SK-N-SH treated with all-trans-retinoic acid at 6 μM for 48 hours (cell line): Measurements from ENCODE around the gene SLC30A10.

Experiments used
- ATAC-seq: fragments of 200-7000 bp; cut with Tn5 transposase; 3 replicates; pipeline ENCODE4 v1.9.1; 2020; ENCODE audit warnings: mild to moderate bottlenecking, moderate library complexity
- BACH2 ChIP-seq: fragments of 250-450 bp; sonication (Bioruptor Pico); IDR thresholded peaks from 2 replicates; pipeline ENCODE4 v1.9.0; 2021; ENCODE audit warnings: mild to moderate bottlenecking, borderline replicate concordance
- ESRRG ChIP-seq: fragments of 250-450 bp; sonication (Bioruptor Pico); IDR thresholded peaks from 2 replicates; pipeline ENCODE4 v1.6.1; 2021; ENCODE audit warnings: mild to moderate bottlenecking
- GLIS3 ChIP-seq: fragments of 250-450 bp; sonication (Bioruptor Pico); IDR thresholded peaks from 2 replicates; pipeline ENCODE4 v1.5.0; 2020; ENCODE audit warnings: mild to moderate bottlenecking, moderate library complexity
- ISL1 ChIP-seq: fragments of 250-450 bp; sonication (Bioruptor Pico); IDR thresholded peaks from 2 replicates; pipeline ENCODE4 v2.1.2; 2022; ENCODE audit warnings: mild to moderate bottlenecking, moderate library complexity
- OSR1 ChIP-seq: fragments of 250-450 bp; sonication (Bioruptor Pico); IDR thresholded peaks from 2 replicates; pipeline ENCODE4 v1.8.0; 2022; ENCODE audit warnings: moderate library complexity, mild to moderate bottlenecking, inconsistent platforms
- RARB ChIP-seq: fragments of 250-450 bp; sonication (Bioruptor Pico); IDR thresholded peaks from 2 replicates; pipeline ENCODE4 v1.8.0; 2021; ENCODE audit warnings: mild to moderate bottlenecking, moderate library complexity
- SNAI2 ChIP-seq: fragments of 250-450 bp; sonication (Bioruptor Pico); IDR thresholded peaks from 2 replicates; pipeline ENCODE4 v1.5.0; 2020; ENCODE audit warnings: mild to moderate bottlenecking, moderate library complexity
- TCF4 ChIP-seq: fragments of 250-450 bp; sonication (Bioruptor Pico); IDR thresholded peaks from 2 replicates; pipeline ENCODE4 v1.8.0; 2021; ENCODE audit warnings: mild to moderate bottlenecking, moderate library complexity, borderline replicate concordance
- ZC3H10 ChIP-seq: fragments of 250-450 bp; sonication (Bioruptor Pico); IDR thresholded peaks from 2 replicates; pipeline ENCODE4 v1.5.1; 2021; ENCODE audit warnings: mild to moderate bottlenecking, moderate library complexity
- ZFP3 ChIP-seq: fragments of 250-450 bp; sonication (Bioruptor Pico); IDR thresholded peaks from 2 replicates; pipeline ENCODE4 v1.5.0; 2020; ENCODE audit warnings: mild to moderate bottlenecking, moderate library complexity
- ZFP30 ChIP-seq: fragments of 450-650 bp; formaldehyde crosslinking; IDR thresholded peaks from 2 replicates; pipeline ENCODE4 v1.5.0; 2022; ENCODE audit warnings: mild to moderate bottlenecking, moderate library complexity
- ZNF565 ChIP-seq: fragments of 450-650 bp; formaldehyde crosslinking; conservative IDR thresholded peaks from 2 replicates; pipeline ENCODE4 v1.5.0; 2020; ENCODE audit warnings: low read depth, mild to moderate bottlenecking, moderate library complexity
- ZNF70 ChIP-seq: fragments of 450-650 bp; formaldehyde crosslinking; IDR thresholded peaks from 2 replicates; pipeline ENCODE4 v1.5.0; 2020; ENCODE audit warnings: mild to moderate bottlenecking, moderate library complexity
- ZNF8 ChIP-seq: fragments of 450-650 bp; formaldehyde crosslinking; IDR thresholded peaks from 2 replicates; pipeline ENCODE4 v1.5.0; 2020; ENCODE audit warnings: mild to moderate bottlenecking, moderate library complexity
- TF ChIP-seq, protein P1 (sequence below): fragments of 250-450 bp; sonication (Bioruptor Pico); IDR thresholded peaks from 2 replicates; pipeline ENCODE4 v1.5.0; 2020; ENCODE audit warnings: mild to moderate bottlenecking, moderate library complexity
- TF ChIP-seq, protein P2 (sequence below): fragments of 250-450 bp; sonication (Bioruptor Pico); IDR thresholded peaks from 2 replicates; pipeline ENCODE4 v1.5.1; 2020; ENCODE audit warnings: low read depth, mild to moderate bottlenecking, moderate library complexity
- TF ChIP-seq, protein P3 (sequence below): fragments of 250-450 bp; sonication (Bioruptor Pico); IDR thresholded peaks from 2 replicates; pipeline ENCODE4 v1.5.1; 2021; ENCODE audit warnings: mild to moderate bottlenecking, moderate library complexity
- TF ChIP-seq, protein P4 (sequence below): fragments of 250-450 bp; sonication (Bioruptor Pico); IDR thresholded peaks from 2 replicates; pipeline ENCODE4 v1.8.0; 2021; ENCODE audit warnings: low read depth, mild to moderate bottlenecking, moderate library complexity, borderline replicate concordance

The SLC30A10 gene

DNA sequence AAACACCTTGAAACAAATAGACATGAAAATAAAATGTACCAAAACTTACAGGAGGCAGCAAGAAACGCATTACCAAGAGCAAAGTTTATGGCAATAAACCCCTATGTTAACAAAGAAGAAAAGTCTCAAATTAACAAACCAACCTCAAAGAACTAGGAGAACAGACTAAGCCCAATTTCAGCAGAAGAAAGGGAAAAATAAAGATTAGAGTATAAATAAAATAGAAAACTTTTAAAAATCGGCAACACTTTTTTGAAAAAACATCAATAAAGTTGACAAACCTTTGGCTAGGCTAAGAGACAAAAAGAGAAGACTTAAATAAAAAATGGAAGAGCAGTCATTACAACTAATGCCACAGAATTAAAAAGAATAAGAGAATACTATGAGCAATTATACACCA, 42.7 kb downstream of the SLC30A10 start (continued):
- TF ChIP-seq, protein P1, sequence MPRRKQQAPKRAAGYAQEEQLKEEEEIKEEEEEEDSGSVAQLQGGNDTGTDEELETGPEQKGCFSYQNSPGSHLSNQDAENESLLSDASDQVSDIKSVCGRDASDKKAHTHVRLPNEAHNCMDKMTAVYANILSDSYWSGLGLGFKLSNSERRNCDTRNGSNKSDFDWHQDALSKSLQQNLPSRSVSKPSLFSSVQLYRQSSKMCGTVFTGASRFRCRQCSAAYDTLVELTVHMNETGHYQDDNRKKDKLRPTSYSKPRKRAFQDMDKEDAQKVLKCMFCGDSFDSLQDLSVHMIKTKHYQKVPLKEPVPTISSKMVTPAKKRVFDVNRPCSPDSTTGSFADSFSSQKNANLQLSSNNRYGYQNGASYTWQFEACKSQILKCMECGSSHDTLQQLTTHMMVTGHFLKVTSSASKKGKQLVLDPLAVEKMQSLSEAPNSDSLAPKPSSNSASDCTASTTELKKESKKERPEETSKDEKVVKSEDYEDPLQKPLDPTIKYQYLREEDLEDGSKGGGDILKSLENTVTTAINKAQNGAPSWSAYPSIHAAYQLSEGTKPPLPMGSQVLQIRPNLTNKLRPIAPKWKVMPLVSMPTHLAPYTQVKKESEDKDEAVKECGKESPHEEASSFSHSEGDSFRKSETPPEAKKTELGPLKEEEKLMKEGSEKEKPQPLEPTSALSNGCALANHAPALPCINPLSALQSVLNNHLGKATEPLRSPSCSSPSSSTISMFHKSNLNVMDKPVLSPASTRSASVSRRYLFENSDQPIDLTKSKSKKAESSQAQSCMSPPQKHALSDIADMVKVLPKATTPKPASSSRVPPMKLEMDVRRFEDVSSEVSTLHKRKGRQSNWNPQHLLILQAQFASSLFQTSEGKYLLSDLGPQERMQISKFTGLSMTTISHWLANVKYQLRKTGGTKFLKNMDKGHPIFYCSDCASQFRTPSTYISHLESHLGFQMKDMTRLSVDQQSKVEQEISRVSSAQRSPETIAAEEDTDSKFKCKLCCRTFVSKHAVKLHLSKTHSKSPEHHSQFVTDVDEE (CRISPR knock-in tag): no peak
- TF ChIP-seq, protein P2, sequence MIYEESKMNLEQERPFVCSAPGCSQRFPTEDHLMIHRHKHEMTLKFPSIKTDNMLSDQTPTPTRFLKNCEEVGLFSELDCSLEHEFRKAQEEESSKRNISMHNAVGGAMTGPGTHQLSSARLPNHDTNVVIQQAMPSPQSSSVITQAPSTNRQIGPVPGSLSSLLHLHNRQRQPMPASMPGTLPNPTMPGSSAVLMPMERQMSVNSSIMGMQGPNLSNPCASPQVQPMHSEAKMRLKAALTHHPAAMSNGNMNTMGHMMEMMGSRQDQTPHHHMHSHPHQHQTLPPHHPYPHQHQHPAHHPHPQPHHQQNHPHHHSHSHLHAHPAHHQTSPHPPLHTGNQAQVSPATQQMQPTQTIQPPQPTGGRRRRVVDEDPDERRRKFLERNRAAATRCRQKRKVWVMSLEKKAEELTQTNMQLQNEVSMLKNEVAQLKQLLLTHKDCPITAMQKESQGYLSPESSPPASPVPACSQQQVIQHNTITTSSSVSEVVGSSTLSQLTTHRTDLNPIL (CRISPR knock-in tag): no peak
- TF ChIP-seq ZNF8 (no peak), OSR1 (no peak), ESRRG (CRISPR knock-in tag) (no peak), TCF4 (CRISPR knock-in tag) (no peak)

DNA sequence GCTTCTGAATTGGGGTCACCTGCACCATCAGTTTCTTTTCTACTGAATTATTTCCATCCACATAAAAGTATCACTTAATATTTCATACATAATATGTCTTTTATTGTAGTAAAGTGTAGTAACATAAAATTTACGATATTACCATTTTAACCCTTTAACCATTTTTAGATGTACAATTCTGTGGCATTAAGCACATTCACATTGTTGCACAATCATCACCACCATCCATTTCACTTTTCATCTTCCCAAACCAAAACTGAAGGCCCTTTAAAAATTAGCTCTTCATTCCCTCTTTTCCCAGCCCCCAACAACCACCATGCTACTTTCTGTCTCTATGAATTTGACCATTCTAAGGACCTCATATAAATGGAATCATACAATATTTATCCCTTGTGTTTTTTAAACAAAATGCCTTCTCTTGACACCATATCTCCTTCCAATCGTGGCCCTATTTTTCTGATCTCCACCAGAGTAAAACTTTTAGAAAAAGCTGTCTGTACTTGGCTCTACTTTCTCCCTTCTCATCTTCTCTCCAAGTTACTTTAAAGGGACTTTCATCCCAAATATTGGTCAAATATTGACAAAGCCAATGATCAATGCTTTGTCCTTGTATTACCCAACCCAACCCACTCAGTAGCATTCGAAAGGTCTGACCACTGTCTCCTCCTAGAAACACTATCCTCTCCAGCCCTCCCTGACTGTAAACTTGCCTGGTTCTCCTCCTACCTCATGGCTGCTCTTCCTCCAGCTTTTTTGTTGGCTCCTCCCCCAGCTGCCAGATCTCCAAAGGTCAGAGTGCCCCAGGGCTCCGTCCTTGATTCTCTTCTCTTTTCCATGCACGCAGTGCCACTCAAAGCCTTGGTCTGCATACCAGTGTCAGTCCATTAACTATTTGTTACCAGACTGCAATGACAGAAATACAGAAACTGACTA, 44.7 kb downstream of the SLC30A10 start:
- TF ChIP-seq ZC3H10 (CRISPR knock-in tag) (no peak), ZNF8 (no peak), ISL1 (no peak), ZNF565 (CRISPR knock-in tag) (no peak), RARB (CRISPR knock-in tag) (no peak), ESRRG (CRISPR knock-in tag) (no peak), ZFP30 (CRISPR knock-in tag) (no peak), SNAI2 (CRISPR knock-in tag) (no peak), BACH2 (CRISPR knock-in tag) (no peak), TCF4 (CRISPR knock-in tag) (no peak), ZFP3 (CRISPR knock-in tag) (no peak), ZNF70 (no peak), GLIS3 (CRISPR knock-in tag) (no peak)
- TF ChIP-seq, protein P1 (CRISPR knock-in tag): no peak
- TF ChIP-seq, protein P2 (CRISPR knock-in tag): no peak
- TF ChIP-seq, protein P3, sequence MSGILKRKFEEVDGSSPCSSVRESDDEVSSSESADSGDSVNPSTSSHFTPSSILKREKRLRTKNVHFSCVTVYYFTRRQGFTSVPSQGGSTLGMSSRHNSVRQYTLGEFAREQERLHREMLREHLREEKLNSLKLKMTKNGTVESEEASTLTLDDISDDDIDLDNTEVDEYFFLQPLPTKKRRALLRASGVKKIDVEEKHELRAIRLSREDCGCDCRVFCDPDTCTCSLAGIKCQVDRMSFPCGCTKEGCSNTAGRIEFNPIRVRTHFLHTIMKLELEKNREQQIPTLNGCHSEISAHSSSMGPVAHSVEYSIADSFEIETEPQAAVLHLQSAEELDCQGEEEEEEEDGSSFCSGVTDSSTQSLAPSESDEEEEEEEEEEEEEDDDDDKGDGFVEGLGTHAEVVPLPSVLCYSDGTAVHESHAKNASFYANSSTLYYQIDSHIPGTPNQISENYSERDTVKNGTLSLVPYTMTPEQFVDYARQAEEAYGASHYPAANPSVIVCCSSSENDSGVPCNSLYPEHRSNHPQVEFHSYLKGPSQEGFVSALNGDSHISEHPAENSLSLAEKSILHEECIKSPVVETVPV (CRISPR knock-in tag): no peak
- TF ChIP-seq, protein P4, sequence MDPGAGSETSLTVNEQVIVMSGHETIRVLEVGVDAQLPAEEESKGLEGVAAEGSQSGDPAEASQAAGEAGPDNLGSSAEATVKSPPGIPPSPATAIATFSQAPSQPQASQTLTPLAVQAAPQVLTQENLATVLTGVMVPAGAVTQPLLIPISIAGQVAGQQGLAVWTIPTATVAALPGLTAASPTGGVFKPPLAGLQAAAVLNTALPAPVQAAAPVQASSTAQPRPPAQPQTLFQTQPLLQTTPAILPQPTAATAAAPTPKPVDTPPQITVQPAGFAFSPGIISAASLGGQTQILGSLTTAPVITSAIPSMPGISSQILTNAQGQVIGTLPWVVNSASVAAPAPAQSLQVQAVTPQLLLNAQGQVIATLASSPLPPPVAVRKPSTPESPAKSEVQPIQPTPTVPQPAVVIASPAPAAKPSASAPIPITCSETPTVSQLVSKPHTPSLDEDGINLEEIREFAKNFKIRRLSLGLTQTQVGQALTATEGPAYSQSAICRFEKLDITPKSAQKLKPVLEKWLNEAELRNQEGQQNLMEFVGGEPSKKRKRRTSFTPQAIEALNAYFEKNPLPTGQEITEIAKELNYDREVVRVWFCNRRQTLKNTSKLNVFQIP (CRISPR knock-in tag): no peak

More for the DNA sequence above, 44.7 kb downstream of the SLC30A10 start:
- ATAC-seq: no peak
